HG02885 (cell line): Measurements from ENCODE around the gene MED1.

ENCODE experiments used
- ATAC-seq: cut with Tn5 transposase; IDR thresholded peaks from one replicate; pipeline ENCODE4 v1.9.1; 2021; ENCODE audit warnings: mild to moderate bottlenecking; ENCODE audit not compliant: unreplicated experiment, poor library complexity

Gene MED1

DNA sequence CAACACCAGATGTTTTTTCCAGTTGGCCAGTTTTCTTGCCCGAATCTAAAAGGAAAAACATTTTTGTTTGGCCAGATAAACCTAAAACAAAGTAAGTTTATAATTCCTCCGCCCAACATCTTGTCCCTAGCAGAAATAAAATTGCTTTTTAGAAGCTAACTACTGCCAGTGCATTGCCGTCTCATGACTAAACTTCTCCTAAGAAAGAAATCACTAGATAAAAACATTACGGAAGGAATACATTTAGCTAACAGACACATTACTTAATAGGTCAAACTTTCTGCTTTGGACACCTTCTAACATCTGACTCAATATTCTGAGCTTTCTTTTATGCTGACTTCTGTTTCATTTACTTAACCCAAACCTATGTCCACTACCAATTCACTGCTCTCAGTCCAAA lies 85.8 kb downstream of the MED1 start:
- no peak for ATAC-seq

GRCh38 chr17:39364236-39365025 lies 86.6 kb downstream of the MED1 start:
- no peak for ATAC-seq

GRCh38 chr17:39361064-39361463 lies 90.0 kb downstream of the MED1 start:
- no peak for ATAC-seq

DNA sequence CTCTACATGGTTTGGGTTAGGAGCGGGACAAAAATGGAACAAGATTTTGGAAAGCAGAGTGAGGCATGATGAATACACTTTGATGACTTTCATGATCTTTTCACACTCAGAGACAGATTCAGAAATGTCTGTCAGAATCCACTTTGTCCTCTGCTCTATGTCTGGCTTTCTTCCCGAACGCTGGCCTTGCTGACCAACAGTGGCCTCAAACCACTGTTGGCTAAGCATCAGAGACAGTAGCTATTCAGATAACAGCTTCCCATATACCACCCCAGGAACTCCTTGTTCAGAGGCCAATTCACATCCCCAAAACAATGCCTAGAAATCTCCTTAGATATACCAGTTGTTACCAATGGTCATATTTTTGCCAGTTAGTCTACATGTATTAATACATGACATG lies 90.5 kb downstream of the MED1 start:
- ATAC-seq, result no peak

GRCh38 chr17:39359994-39360393 lies 91.1 kb downstream of the MED1 start:
- ATAC-seq, result no peak

GRCh38 chr17:39357986-39358385 lies 93.1 kb downstream of the MED1 start:
- no peak for ATAC-seq

- no peak for ATAC-seq
Measured at GRCh38 chr17:39357488-39357887, 93.6 kb downstream of the MED1 start.
